ENCODE data around the gene ZMIZ2.

GRCh38 chr7:44793919-44794318 lies 45.3 kb downstream of the ZMIZ2 start:
- TF ChIP-seq CTCF (IDR thresholded peaks at IDR 0.05) (no peak), POLR2A (IDR thresholded peaks at IDR 0.05) (no peak)
